ENCODE measurements around the gene OPN4. TPM values are rescaled to one million over a fixed set of nuclear protein-coding genes. Genes with fewer than 3 reads are reported as not detected.

The OPN4 gene
- total RNA-seq, 1 experiment from 2014 or later = not detected

- Mint-ChIP-seq H3K9me3 (ENCODE audit: unreplicated experiment) (no peaks in the 10 kb centered on the region), H3K4me3 (ENCODE audit: unreplicated experiment) (no peak overlapping the region), H3K27ac (ENCODE audit: unreplicated experiment) (no peak overlapping the region), H3K36me3 (ENCODE audit: insufficient read depth, unreplicated experiment) (no peaks in the 10 kb centered on the region), H3K4me1 (ENCODE audit: low read depth, unreplicated experiment) (no peaks in the 10 kb centered on the region), H3K27me3 (ENCODE audit: insufficient read depth, unreplicated experiment) (no peaks in the 10 kb centered on the region)
- ChIA-PET CTCF (interaction anchor here (0.6 kb wide), 1 partner anchor 29 kb away, joined by 3 read pairs; no protein-coding TSS in a partner anchor), POLR2A (no interaction called here)
- Histone ChIP-seq H3K4me1 (no peaks in the 10 kb centered on the region), H3K27me3 (replicated peaks; ENCODE audit: control insufficient read depth, insufficient read depth, low read length) (no peaks in the 10 kb centered on the region), H3K9me3 (no peaks in the 10 kb centered on the region), H3K4me3 (ENCODE audit: low read depth, low read length) (no peak overlapping the region), H3K36me3 (ENCODE audit: control insufficient read depth, insufficient read depth, low read length) (no peaks in the 10 kb centered on the region)
- TF ChIP-seq, protein P1, sequence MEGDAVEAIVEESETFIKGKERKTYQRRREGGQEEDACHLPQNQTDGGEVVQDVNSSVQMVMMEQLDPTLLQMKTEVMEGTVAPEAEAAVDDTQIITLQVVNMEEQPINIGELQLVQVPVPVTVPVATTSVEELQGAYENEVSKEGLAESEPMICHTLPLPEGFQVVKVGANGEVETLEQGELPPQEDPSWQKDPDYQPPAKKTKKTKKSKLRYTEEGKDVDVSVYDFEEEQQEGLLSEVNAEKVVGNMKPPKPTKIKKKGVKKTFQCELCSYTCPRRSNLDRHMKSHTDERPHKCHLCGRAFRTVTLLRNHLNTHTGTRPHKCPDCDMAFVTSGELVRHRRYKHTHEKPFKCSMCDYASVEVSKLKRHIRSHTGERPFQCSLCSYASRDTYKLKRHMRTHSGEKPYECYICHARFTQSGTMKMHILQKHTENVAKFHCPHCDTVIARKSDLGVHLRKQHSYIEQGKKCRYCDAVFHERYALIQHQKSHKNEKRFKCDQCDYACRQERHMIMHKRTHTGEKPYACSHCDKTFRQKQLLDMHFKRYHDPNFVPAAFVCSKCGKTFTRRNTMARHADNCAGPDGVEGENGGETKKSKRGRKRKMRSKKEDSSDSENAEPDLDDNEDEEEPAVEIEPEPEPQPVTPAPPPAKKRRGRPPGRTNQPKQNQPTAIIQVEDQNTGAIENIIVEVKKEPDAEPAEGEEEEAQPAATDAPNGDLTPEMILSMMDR (IDR thresholded peaks at IDR 0.05; ENCODE audit: insufficient read depth in 1 of 2, low read depth in 1 of 2, low read length in 1 of 2, severe bottlenecking in 1 of 2, unreplicated experiment in 1 of 2) = no peak
- no TSS peak for BruUV-seq (replicated peaks)
- DNase-seq = peak in 1 of 2 experiments; percentile 9
- intact Hi-C loops (cut with micrococcal nuclease; ENCODE audit: unreplicated experiment) = no loop called here
These were observed 1.2 kb downstream of the OPN4 start for GRCh38 chr10:86655596-86655995.

GRCh38 chr10:86657011-86657395 is 2.7 kb downstream of the OPN4 start:
- Mint-ChIP-seq H3K36me3 (ENCODE audit: insufficient read depth, unreplicated experiment) (no peaks in the 10 kb centered on the region), H3K27ac (ENCODE audit: unreplicated experiment) (no peak overlapping the region), H3K4me1 (ENCODE audit: low read depth, unreplicated experiment) (no peaks in the 10 kb centered on the region), H3K4me3 (ENCODE audit: unreplicated experiment) (no peak overlapping the region), H3K9me3 (ENCODE audit: unreplicated experiment) (no peaks in the 10 kb centered on the region), H3K27me3 (ENCODE audit: insufficient read depth, unreplicated experiment) (no peaks in the 10 kb centered on the region)
- POLR2A ChIA-PET = no interaction called here
- no peaks in the 10 kb centered on the region for H3K9me3 ChIP-seq
- TF ChIP-seq, protein P1 (IDR thresholded peaks at IDR 0.05; ENCODE audit: insufficient read depth in 1 of 2, low read depth in 1 of 2, low read length in 1 of 2, severe bottlenecking in 1 of 2, unreplicated experiment in 1 of 2) = no peak
- no peaks in the 10 kb centered on the region for H3K27me3 ChIP-seq (replicated peaks; ENCODE audit: control insufficient read depth, insufficient read depth, low read length)
- CTCF ChIA-PET = interaction anchor here (0.8 kb wide), 1 partner anchor 891 kb away, joined by 6 read pairs; no protein-coding TSS in a partner anchor
- intact Hi-C loops (cut with micrococcal nuclease; ENCODE audit: unreplicated experiment) = no loop called here
- no peaks in the 10 kb centered on the region for H3K36me3 ChIP-seq (ENCODE audit: control insufficient read depth, insufficient read depth, low read length)
- no peaks in the 10 kb centered on the region for H3K4me1 ChIP-seq
- BruUV-seq (replicated peaks) = no TSS peak
- no peak overlapping the region for H3K4me3 ChIP-seq (ENCODE audit: low read depth, low read length)
- DNase-seq = peak in 1 of 2 experiments; percentile 9

GRCh38 chr10:86657396-86658011 is 3.2 kb downstream of the OPN4 start:
- Mint-ChIP-seq H3K9me3 (ENCODE audit: unreplicated experiment) (no peaks in the 10 kb centered on the region), H3K27me3 (ENCODE audit: insufficient read depth, unreplicated experiment) (no peaks in the 10 kb centered on the region), H3K4me3 (ENCODE audit: unreplicated experiment) (no peak overlapping the region), H3K4me1 (ENCODE audit: low read depth, unreplicated experiment) (no peaks in the 10 kb centered on the region), H3K27ac (ENCODE audit: unreplicated experiment) (no peak overlapping the region), H3K36me3 (ENCODE audit: insufficient read depth, unreplicated experiment) (no peaks in the 10 kb centered on the region)
- intact Hi-C loops (cut with micrococcal nuclease; ENCODE audit: unreplicated experiment) = no loop called here
- H3K27me3 ChIP-seq (replicated peaks; ENCODE audit: control insufficient read depth, insufficient read depth, low read length) = no peaks in the 10 kb centered on the region
- no peaks in the 10 kb centered on the region for H3K36me3 ChIP-seq (ENCODE audit: control insufficient read depth, insufficient read depth, low read length)
- BruUV-seq (replicated peaks) = no TSS peak
- ChIA-PET CTCF (interaction anchor here (0.8 kb wide), 1 partner anchor 890 kb away, joined by 6 read pairs; no protein-coding TSS in a partner anchor), POLR2A (no interaction called here)
- H3K4me1 ChIP-seq = no peaks in the 10 kb centered on the region
- peak in 1 of 2 experiments; percentile 26 for DNase-seq
- TF ChIP-seq, protein P1 (IDR thresholded peaks at IDR 0.05; ENCODE audit: insufficient read depth in 1 of 2, low read depth in 1 of 2, low read length in 1 of 2, severe bottlenecking in 1 of 2, unreplicated experiment in 1 of 2) = no peak
- no peaks in the 10 kb centered on the region for H3K9me3 ChIP-seq
- H3K4me3 ChIP-seq (ENCODE audit: low read depth, low read length) = no peak overlapping the region

All from Caco-2 (cell line).